K562 (cell line): ENCODE data around the gene CYTH1. TPM values are rescaled to one million over a fixed set of nuclear protein-coding genes. Genes with fewer than 3 reads are reported as not detected.

Source experiments
- AFF1 ChIP-seq, 2 experiments: fragments of 450-650 bp; IDR thresholded peaks; 2 replicates each; pipeline ENCODE4 v1.6.1; 2018; ENCODE audit warnings: mild to moderate bottlenecking in 2 of 2, low read depth in 1 of 2; ENCODE audit not compliant: partially characterized antibody in 2 of 2
- ATF3 ChIP-seq, 2 experiments: fragments of 450-650 bp in 1 of 2; sonication (generic) in 1 of 2; formaldehyde crosslinking in 1 of 2; IDR thresholded peaks in 1 of 2; conservative IDR thresholded peaks in 1 of 2; 2 replicates each; pipeline versions ENCODE4 v1.6.1 to v1.8.1; 2016 to 2023; ENCODE audit warnings: mild to moderate bottlenecking in 2 of 2, moderate library complexity in 2 of 2, inconsistent platforms in 1 of 2, missing genetic modification reagents in 1 of 2
- CREB3 ChIP-seq: fragments of 450-650 bp; conservative IDR thresholded peaks from 2 replicates; pipeline ENCODE4 v1.6.1; 2016; ENCODE audit warnings: missing genetic modification characterization, low read depth, mild to moderate bottlenecking, missing compliant biosample characterization, moderate library complexity
- CREB3L1 ChIP-seq: fragments of 450-650 bp; IDR thresholded peaks from 2 replicates; pipeline ENCODE4 v1.6.1; 2014; ENCODE audit warnings: low read depth, mild to moderate bottlenecking, moderate library complexity, borderline replicate concordance
- EP400 ChIP-seq: fragments of 450-650 bp; IDR thresholded peaks from 2 replicates; pipeline ENCODE4 v1.6.1; 2017; ENCODE audit warnings: antibody characterized with exemption, mild to moderate bottlenecking, moderate library complexity
- FOXK2 ChIP-seq, 2 experiments: fragments of 450-650 bp; IDR thresholded peaks in 1 of 2; conservative IDR thresholded peaks in 1 of 2; 2 replicates each; pipeline ENCODE4 v1.6.1; 2016; ENCODE audit warnings: low read depth in 2 of 2, mild to moderate bottlenecking in 1 of 2
- KLF13 ChIP-seq: fragments of 450-650 bp; IDR thresholded peaks from 2 replicates; pipeline ENCODE4 v1.6.1; 2016; ENCODE audit warnings: missing genetic modification characterization, low read depth, mild to moderate bottlenecking, missing compliant biosample characterization, moderate library complexity, borderline replicate concordance
- MECOM ChIP-seq: fragments of 250-450 bp; sonication (Bioruptor Pico); IDR thresholded peaks from 2 replicates; pipeline ENCODE4 v1.8.0; 2022; ENCODE audit warnings: inconsistent platforms
- MXI1 ChIP-seq: IDR thresholded peaks from 2 replicates; pipeline ENCODE4 v1.6.1; 2011; ENCODE audit warnings: low read depth, mild to moderate bottlenecking, improper control_type of control experiment, low read length
- NFATC3 ChIP-seq: fragments of 450-650 bp; IDR thresholded peaks from 2 replicates; pipeline ENCODE4 v1.6.1; 2017; ENCODE audit warnings: mild to moderate bottlenecking
- NR2C1 ChIP-seq, 2 experiments: fragments of 450-650 bp; IDR thresholded peaks; 2 replicates each; pipeline ENCODE4 v1.6.1; 2017; ENCODE audit warnings: mild to moderate bottlenecking in 2 of 2, antibody characterized with exemption in 1 of 2, inconsistent platforms in 1 of 2, missing compliant biosample characterization in 1 of 2, missing genetic modification characterization in 1 of 2
- SMARCA4 ChIP-seq: fragments of 450-650 bp; IDR thresholded peaks from 2 replicates; pipeline ENCODE4 v1.6.1; 2016
- SMARCC2 ChIP-seq: fragments of 450-650 bp; IDR thresholded peaks from 2 replicates; pipeline ENCODE4 v1.6.1; 2017; ENCODE audit warnings: antibody characterized with exemption, moderate library complexity, mild to moderate bottlenecking, low read depth
- SMARCE1 ChIP-seq: fragments of 450-650 bp; IDR thresholded peaks from 2 replicates; pipeline ENCODE4 v1.7.1; 2016; ENCODE audit warnings: mild to moderate bottlenecking
- SP1 ChIP-seq: sonication (generic); formaldehyde crosslinking; IDR thresholded peaks from 2 replicates; pipeline ENCODE4 v1.8.1; 2022; ENCODE audit warnings: mild to moderate bottlenecking, missing genetic modification reagents
- ZNF274 ChIP-seq: IDR thresholded peaks from 2 replicates; pipeline ENCODE4 v1.6.1; 2011; ENCODE audit warnings: low read depth, mild to moderate bottlenecking, low read length, moderate library complexity, borderline replicate concordance
- ZNF584 ChIP-seq: fragments of 200-800 bp; sonication (Bioruptor generic); IDR thresholded peaks from 2 replicates; pipeline ENCODE4 v1.6.1; 2016; ENCODE audit warnings: low read depth, mild to moderate bottlenecking, missing genetic modification characterization, missing compliant biosample characterization
- polyA plus RNA-seq, 8 experiments: library from polyadenylated mRNA; depleted of rRNA in 4 of 8; stranded (reverse) in 5 of 8; unstranded in 3 of 8; fragments of >200 nt; fragmentation: Nextera tagmentation in 2 of 8; fragmentation: Illumina TruSeq in 1 of 8; extraction: Ambion mirVana in 2 of 8; extraction: Trizol in 1 of 8; gene quantifications; 2 replicates each; pipeline versions ENCODE4 v1.2.1 to v1.2.3, GENCODE V29; 2011 to 2014; ENCODE audit warnings: inconsistent platforms in 1 of 8, missing spikeins in 1 of 8
- total RNA-seq, 7 experiments: library from RNA; depleted of rRNA in 6 of 7; stranded (reverse); fragments of >200 nt in 6 of 7; fragmentation: Illumina TruSeq in 2 of 7; extraction: Trizol in 2 of 7; gene quantifications; 2 replicates each; pipeline versions ENCODE4 v1.2.1 to v1.2.3, GENCODE V29; 2011 to 2021; ENCODE audit warnings: low replicate concordance in 1 of 7

The CYTH1 gene
- total and polyA plus RNA-seq, 9 of the 15 experiments (the other 6 are each of a cell fraction or from before 2014, with no cell fraction given) = 0.52 to 27.7 (median 16.8) TPM

- TF ChIP-seq NR2C1 (IDR thresholded peaks at IDR 0.05) (no peak; the same call in 1 of the 2 replicates), NR2C1 (tag; IDR thresholded peaks at IDR 0.05) (peak; percentile 61), CREB3 (tag) (0 out of 2 replicates have a peak, but pooled peaks have one; percentile 36), ZNF274 (peak; percentile 64; the same call in 1 of the 2 replicates), SMARCE1 (peak; percentile 99), MECOM (CRISPR knock-in tag) (peak; percentile 16; the same call in 1 of the 2 replicates), SMARCA4 (peak; percentile 99), ATF3 (IDR thresholded peaks at IDR 0.05) (peak; percentile 67; the same call in 1 of the 2 replicates), ATF3 (CRISPR knock-in tag; conservative IDR thresholded peaks at IDR 0.05) (no peak), ZNF584 (CRISPR knock-in tag) (peak; percentile 91), SMARCC2 (peak; percentile 97), KLF13 (tag) (peak; percentile 90; the same call in 1 of the 2 replicates), AFF1 (IDR thresholded peaks at IDR 0.05; ENCODE audit: low read depth in 1 of 2, partially characterized antibody in 2 of 2) (peak in 1 of 2 experiments; percentile 91), NFATC3 (peak; percentile 76; the same call in 1 of the 2 replicates), SP1 (CRISPR knock-in tag) (peak; percentile 39), EP400 (peak; percentile 29; the same call in 1 of the 2 replicates), CREB3L1 (peak; percentile 36; the same call in 1 of the 2 replicates), MXI1 (no peak), FOXK2 (conservative IDR thresholded peaks at IDR 0.05 in 1 of 2, IDR thresholded peaks at IDR 0.05 in 1 of 2; ENCODE audit: low read depth in 2 of 2) (peak; percentile 97 to 99)
Observed at GRCh38 chr17:78665952-78666920, 115.8 kb downstream of the CYTH1 start (continued).
